WTC11 (cell line): ENCODE results near the gene TTC4.

Experiments
- ETV6 ChIP-seq: sonication (generic); formaldehyde crosslinking; IDR thresholded peaks from 2 replicates; pipeline ENCODE4 v1.8.1; 2022; ENCODE audit warnings: mild to moderate bottlenecking, missing genetic modification reagents
- FOXJ3 ChIP-seq: sonication (generic); formaldehyde crosslinking; IDR thresholded peaks from 2 replicates; pipeline ENCODE4 v1.9.0; 2021; ENCODE audit warnings: missing genetic modification reagents, mild to moderate bottlenecking, borderline replicate concordance

DNA sequence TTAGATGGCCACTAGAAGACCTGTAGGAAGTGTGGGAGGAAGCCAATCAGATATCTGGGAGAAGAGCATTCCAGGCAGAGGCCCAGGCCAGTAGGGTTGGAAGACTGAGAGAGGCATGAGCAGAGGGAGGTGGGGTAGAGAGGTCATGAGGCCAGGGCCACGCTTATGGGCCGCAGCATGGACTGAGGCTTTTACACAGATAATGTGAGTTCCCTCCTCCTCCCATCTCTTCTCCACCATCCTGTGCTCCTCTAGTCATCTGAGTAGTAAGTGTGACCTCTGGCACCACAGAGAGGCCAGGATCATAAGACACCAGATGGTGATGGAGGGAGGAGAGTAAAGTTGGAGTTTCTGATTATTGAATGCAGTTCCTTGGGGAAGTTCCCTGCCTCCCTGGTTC lies 68.4 kb downstream of the TTC4 start:
- TF ChIP-seq FOXJ3 (no peak), ETV6 (no peak)
